ENCODE measurements around the gene INSM1.

DNA sequence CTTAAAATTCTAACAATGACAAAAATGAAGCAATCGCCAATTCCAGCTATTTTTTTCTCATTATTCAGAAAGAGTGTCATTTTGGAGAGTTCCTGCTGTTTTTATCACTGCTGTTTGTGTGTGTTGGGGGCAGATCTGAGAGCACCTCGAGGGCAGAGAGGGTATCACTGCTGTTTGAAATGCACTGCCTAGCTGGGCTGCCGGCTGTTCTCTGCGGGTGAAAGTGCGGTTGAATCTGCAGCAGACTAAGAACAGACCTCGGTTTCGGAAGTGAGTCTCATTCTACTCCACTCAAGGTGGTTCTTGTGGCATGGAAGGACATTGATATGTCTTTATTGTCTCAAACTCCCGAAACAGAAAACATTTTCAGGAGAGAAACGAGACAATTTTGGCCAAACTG, 18.3 kb downstream of the INSM1 start:
- TF ChIP-seq POLR2A (IDR thresholded peaks at IDR 0.05) (no peak), CTCF (IDR thresholded peaks at IDR 0.05) (no peak)
